Lower leg skin (tissue), 3 donors: Measurements from ENCODE around the gene STK4.

Experiments
- CTCF ChIP-seq, 3 donors: fragments of 450-650 bp; IDR thresholded peaks; one replicate each; pipeline ENCODE4 v1.5.1; 2016; ENCODE audit warnings: antibody characterized with exemption in 3 of 3, mild to moderate bottlenecking in 3 of 3, moderate library complexity in 2 of 3
- POLR2A ChIP-seq, 2 donors: fragments of 450-650 bp; IDR thresholded peaks; one replicate each; pipeline ENCODE4 v1.6.1; 2016 to 2017; ENCODE audit warnings: antibody characterized with exemption in 2 of 2, mild to moderate bottlenecking in 1 of 2, moderate library complexity in 1 of 2

DNA sequence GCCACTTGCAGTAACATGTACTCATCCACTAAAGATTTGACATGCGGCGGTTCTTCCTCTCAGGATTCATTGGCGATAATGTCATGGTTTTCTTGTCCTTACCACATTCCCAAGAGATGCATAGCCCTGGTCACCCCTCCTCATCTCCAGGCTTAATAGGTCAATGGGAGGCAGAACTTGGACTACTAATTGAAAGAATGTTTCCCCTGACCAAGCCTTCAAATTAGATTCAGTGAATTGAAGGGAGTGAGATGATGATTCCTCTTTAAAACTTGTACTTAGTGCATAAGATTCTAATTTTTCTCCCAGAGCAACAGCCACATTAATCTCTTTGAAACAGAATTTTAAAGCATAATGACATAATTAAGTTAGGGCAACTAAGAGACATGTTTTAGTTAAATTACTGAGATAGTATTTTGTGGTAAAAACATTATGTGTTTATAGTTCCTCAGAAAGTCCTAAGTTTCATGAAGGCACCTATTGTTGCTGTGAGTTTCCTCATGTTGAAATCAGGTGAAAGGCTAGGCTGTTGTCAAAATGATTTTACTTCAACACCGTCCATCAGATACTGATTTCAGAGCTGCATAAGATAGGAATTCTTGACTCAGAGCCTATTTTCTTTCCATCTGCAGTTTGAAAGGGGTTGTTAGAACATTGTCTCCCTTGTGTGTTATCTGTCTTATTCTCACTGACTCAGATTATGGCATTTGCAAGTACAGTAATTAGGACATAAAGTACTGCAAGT is 48.5 kb downstream of the STK4 start:
- TF ChIP-seq CTCF (IDR thresholded peaks at IDR 0.05) = no peak
- no peak for TF ChIP-seq POLR2A (IDR thresholded peaks at IDR 0.05)
